ENCODE measurements around the gene AGAP3.

DNA sequence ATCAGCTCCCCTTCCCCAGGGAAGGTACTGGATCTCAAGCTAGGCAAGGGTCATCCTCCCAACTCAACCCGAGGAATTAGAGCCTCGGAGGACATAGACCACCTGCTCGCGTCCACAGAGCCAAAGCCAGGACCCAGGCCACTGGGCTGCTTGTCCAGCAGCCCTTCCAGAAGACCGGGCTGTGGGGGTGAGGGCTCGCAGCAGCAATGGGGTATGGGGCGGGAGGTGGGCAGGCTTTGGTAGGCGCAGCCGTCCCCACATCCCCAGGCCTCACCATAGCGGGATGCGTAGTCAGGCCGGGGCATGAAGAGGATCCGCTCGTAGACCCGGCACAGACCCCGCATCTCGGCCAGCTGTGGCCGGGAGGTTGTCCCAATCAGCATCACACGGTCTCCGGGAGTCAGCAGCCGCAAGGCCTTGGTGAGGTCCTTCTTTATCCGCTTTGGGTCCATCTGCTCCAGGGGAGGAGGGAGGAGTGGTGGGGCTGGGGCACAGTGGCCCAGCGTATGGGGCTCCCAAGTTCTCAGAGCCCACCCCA, 105.8 kb downstream of the AGAP3 start:
- TF ChIP-seq, protein P1, sequence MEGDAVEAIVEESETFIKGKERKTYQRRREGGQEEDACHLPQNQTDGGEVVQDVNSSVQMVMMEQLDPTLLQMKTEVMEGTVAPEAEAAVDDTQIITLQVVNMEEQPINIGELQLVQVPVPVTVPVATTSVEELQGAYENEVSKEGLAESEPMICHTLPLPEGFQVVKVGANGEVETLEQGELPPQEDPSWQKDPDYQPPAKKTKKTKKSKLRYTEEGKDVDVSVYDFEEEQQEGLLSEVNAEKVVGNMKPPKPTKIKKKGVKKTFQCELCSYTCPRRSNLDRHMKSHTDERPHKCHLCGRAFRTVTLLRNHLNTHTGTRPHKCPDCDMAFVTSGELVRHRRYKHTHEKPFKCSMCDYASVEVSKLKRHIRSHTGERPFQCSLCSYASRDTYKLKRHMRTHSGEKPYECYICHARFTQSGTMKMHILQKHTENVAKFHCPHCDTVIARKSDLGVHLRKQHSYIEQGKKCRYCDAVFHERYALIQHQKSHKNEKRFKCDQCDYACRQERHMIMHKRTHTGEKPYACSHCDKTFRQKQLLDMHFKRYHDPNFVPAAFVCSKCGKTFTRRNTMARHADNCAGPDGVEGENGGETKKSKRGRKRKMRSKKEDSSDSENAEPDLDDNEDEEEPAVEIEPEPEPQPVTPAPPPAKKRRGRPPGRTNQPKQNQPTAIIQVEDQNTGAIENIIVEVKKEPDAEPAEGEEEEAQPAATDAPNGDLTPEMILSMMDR (IDR thresholded peaks at IDR 0.05 in 2 of 3, conservative IDR thresholded peaks at IDR 0.05 in 1 of 3; ENCODE audit: borderline replicate concordance in 1 of 3, insufficient read depth in 1 of 3, low read depth in 2 of 3, low read length in 2 of 3) = no peak
- no peak for TF ChIP-seq ZFX (IDR thresholded peaks at IDR 0.05)
- no peak for TF ChIP-seq POLR2AphosphoS5 (IDR thresholded peaks at IDR 0.05; ENCODE audit: low read depth, low read length)
- no peak for TF ChIP-seq ZNF274 (IDR thresholded peaks at IDR 0.05; ENCODE audit: low read depth, low read length)
- no peak for TF ChIP-seq EZH2 (IDR thresholded peaks at IDR 0.05)
- TF ChIP-seq CEBPB (IDR thresholded peaks at IDR 0.05; ENCODE audit: low read depth) = no peak
- TF ChIP-seq JUND (IDR thresholded peaks at IDR 0.05) = no peak
- TF ChIP-seq, protein P2, sequence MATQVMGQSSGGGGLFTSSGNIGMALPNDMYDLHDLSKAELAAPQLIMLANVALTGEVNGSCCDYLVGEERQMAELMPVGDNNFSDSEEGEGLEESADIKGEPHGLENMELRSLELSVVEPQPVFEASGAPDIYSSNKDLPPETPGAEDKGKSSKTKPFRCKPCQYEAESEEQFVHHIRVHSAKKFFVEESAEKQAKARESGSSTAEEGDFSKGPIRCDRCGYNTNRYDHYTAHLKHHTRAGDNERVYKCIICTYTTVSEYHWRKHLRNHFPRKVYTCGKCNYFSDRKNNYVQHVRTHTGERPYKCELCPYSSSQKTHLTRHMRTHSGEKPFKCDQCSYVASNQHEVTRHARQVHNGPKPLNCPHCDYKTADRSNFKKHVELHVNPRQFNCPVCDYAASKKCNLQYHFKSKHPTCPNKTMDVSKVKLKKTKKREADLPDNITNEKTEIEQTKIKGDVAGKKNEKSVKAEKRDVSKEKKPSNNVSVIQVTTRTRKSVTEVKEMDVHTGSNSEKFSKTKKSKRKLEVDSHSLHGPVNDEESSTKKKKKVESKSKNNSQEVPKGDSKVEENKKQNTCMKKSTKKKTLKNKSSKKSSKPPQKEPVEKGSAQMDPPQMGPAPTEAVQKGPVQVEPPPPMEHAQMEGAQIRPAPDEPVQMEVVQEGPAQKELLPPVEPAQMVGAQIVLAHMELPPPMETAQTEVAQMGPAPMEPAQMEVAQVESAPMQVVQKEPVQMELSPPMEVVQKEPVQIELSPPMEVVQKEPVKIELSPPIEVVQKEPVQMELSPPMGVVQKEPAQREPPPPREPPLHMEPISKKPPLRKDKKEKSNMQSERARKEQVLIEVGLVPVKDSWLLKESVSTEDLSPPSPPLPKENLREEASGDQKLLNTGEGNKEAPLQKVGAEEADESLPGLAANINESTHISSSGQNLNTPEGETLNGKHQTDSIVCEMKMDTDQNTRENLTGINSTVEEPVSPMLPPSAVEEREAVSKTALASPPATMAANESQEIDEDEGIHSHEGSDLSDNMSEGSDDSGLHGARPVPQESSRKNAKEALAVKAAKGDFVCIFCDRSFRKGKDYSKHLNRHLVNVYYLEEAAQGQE (IDR thresholded peaks at IDR 0.05; ENCODE audit: low read depth) = no peak
- TF ChIP-seq YY1 (IDR thresholded peaks at IDR 0.05; ENCODE audit: extremely low read depth, insufficient replicate concordance, low read depth, low read length) = no peak
- TF ChIP-seq, protein P3, sequence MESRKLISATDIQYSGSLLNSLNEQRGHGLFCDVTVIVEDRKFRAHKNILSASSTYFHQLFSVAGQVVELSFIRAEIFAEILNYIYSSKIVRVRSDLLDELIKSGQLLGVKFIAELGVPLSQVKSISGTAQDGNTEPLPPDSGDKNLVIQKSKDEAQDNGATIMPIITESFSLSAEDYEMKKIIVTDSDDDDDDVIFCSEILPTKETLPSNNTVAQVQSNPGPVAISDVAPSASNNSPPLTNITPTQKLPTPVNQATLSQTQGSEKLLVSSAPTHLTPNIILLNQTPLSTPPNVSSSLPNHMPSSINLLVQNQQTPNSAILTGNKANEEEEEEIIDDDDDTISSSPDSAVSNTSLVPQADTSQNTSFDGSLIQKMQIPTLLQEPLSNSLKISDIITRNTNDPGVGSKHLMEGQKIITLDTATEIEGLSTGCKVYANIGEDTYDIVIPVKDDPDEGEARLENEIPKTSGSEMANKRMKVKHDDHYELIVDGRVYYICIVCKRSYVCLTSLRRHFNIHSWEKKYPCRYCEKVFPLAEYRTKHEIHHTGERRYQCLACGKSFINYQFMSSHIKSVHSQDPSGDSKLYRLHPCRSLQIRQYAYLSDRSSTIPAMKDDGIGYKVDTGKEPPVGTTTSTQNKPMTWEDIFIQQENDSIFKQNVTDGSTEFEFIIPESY (IDR thresholded peaks at IDR 0.05; ENCODE audit: extremely low read depth, insufficient replicate concordance, low read length) = no peak
- TF ChIP-seq RAD21 (IDR thresholded peaks at IDR 0.05; ENCODE audit: low read depth) = no peak
